WTC11 (cell line): Measurements from ENCODE around the gene TEX36. TPM values are rescaled to one million over a fixed set of nuclear protein-coding genes. Genes with fewer than 3 reads are reported as not detected.

Source experiments
- ATAC-seq: fragments of 200-7000 bp; cut with Tn5 transposase; 2 replicates; pipeline ENCODE4 v1.10.0; 2021; ENCODE audit warnings: mild to moderate bottlenecking, moderate library complexity
- Bru-seq: library from RNA; stranded (reverse); fragments of 400-500 nt; gene quantifications from one replicate; lab custom pipeline; 2021; lab: Mats Ljungman, UMichigan
- CTCF ChIA-PET: fragments of 300-600 bp; sonication (Branson Sonifier 250); formaldehyde crosslinking; loops from one replicate; lab custom pipeline; 2021; ENCODE audit warnings: antibody characterized with exemption; lab: Charles Lee
- POLR2A ChIA-PET: fragments of 350-600 bp; sonication (Branson Sonifier 250); formaldehyde crosslinking; loops from one replicate; lab custom pipeline; 2021; ENCODE audit warnings: antibody characterized with exemption; lab: Charles Lee
- DNase-seq: peaks from one replicate; pipeline ENCODE4 v3.0.0; 2021; ENCODE audit warnings: low spot score
- H3K27ac Mint-ChIP-seq: 2 replicates; pipeline ENCODE4 v1.8.0; 2021; ENCODE audit warnings: mixed read lengths
- H3K27me3 Mint-ChIP-seq: 2 replicates; pipeline ENCODE4 v1.8.0; 2021; ENCODE audit warnings: low read depth, mild to moderate bottlenecking, moderate library complexity, mixed read lengths
- H3K36me3 Mint-ChIP-seq: 2 replicates; pipeline ENCODE4 v1.8.0; 2021; ENCODE audit warnings: mixed read lengths
- H3K4me1 Mint-ChIP-seq: 2 replicates; pipeline ENCODE4 v1.8.0; 2022; ENCODE audit warnings: mixed read lengths
- H3K4me3 Mint-ChIP-seq: 2 replicates; pipeline ENCODE4 v1.8.0; 2021; ENCODE audit warnings: mild to moderate bottlenecking, moderate library complexity, mixed read lengths
- H3K9me3 Mint-ChIP-seq: 2 replicates; pipeline ENCODE4 v1.8.0; 2021; ENCODE audit warnings: mixed read lengths
- CREM ChIP-seq: sonication (generic); formaldehyde crosslinking; IDR thresholded peaks from 2 replicates; pipeline ENCODE4 v1.8.1; 2022; ENCODE audit warnings: mild to moderate bottlenecking, missing genetic modification reagents, moderate library complexity
- E2F1 ChIP-seq: sonication (generic); formaldehyde crosslinking; IDR thresholded peaks from 2 replicates; pipeline ENCODE4 v1.8.0; 2022; ENCODE audit warnings: mild to moderate bottlenecking, missing genetic modification reagents
- E2F4 ChIP-seq: sonication (generic); formaldehyde crosslinking; IDR thresholded peaks from 2 replicates; pipeline ENCODE4 v1.8.1; 2022; ENCODE audit warnings: low read depth, mild to moderate bottlenecking, moderate library complexity, missing genetic modification reagents, borderline replicate concordance
- FOXJ3 ChIP-seq: sonication (generic); formaldehyde crosslinking; IDR thresholded peaks from 2 replicates; pipeline ENCODE4 v1.9.0; 2021; ENCODE audit warnings: missing genetic modification reagents, mild to moderate bottlenecking, borderline replicate concordance
- GRHL2 ChIP-seq: fragments of 250-450 bp; sonication (Bioruptor Pico); IDR thresholded peaks from 2 replicates; pipeline ENCODE4 v1.8.0; 2022; ENCODE audit warnings: mild to moderate bottlenecking, moderate library complexity; ENCODE audit not compliant: insufficient replicate concordance, severe bottlenecking
- HMGA2 ChIP-seq: fragments of 250-450 bp; sonication (Bioruptor Pico); IDR thresholded peaks from 2 replicates; pipeline ENCODE4 v1.4.0; 2021; ENCODE audit warnings: mild to moderate bottlenecking, moderate library complexity
- HMGXB4 ChIP-seq: sonication (generic); formaldehyde crosslinking; IDR thresholded peaks from 2 replicates; pipeline ENCODE4 v1.8.1; 2023; ENCODE audit warnings: mild to moderate bottlenecking, moderate library complexity, missing genetic modification reagents
- MXD4 ChIP-seq: fragments of 250-450 bp; sonication (Bioruptor Pico); IDR thresholded peaks from 2 replicates; pipeline ENCODE4 v1.8.0; 2021; ENCODE audit warnings: mild to moderate bottlenecking, moderate library complexity, borderline replicate concordance
- RELA ChIP-seq: sonication (generic); formaldehyde crosslinking; IDR thresholded peaks from 2 replicates; pipeline ENCODE4 v1.8.1; 2022; ENCODE audit warnings: missing genetic modification reagents, mild to moderate bottlenecking, borderline replicate concordance
- TCF7 ChIP-seq: sonication (generic); formaldehyde crosslinking; IDR thresholded peaks from 2 replicates; pipeline ENCODE4 v1.8.0; 2022; ENCODE audit warnings: mild to moderate bottlenecking, low read depth, missing genetic modification reagents, moderate library complexity
- TP53 ChIP-seq: sonication (generic); formaldehyde crosslinking; IDR thresholded peaks from 2 replicates; pipeline ENCODE4 v1.8.1; 2023; ENCODE audit warnings: mild to moderate bottlenecking, missing genetic modification reagents
- ZMAT4 ChIP-seq: fragments of 250-450 bp; sonication (Bioruptor Pico); IDR thresholded peaks from 2 replicates; pipeline ENCODE4 v1.9.0; 2021; ENCODE audit warnings: mild to moderate bottlenecking
- ZNF232 ChIP-seq: sonication (generic); formaldehyde crosslinking; IDR thresholded peaks from 2 replicates; pipeline ENCODE4 v1.8.0; 2022; ENCODE audit warnings: mild to moderate bottlenecking, missing genetic modification reagents
- ZNF396 ChIP-seq: fragments of 250-450 bp; sonication (Bioruptor Pico); IDR thresholded peaks from 2 replicates; pipeline ENCODE4 v1.8.0; 2021; ENCODE audit warnings: mild to moderate bottlenecking, moderate library complexity, borderline replicate concordance
- ZNF423 ChIP-seq: fragments of 250-450 bp; sonication (Bioruptor Pico); IDR thresholded peaks from 2 replicates; pipeline ENCODE4 v2.1.2; 2022; ENCODE audit warnings: mild to moderate bottlenecking, moderate library complexity
- ZNF425 ChIP-seq: fragments of 250-450 bp; sonication (Bioruptor Pico); conservative IDR thresholded peaks from 2 replicates; pipeline ENCODE4 v1.9.0; 2021; ENCODE audit warnings: mild to moderate bottlenecking
- ZNF532 ChIP-seq: fragments of 250-450 bp; sonication (Bioruptor Pico); IDR thresholded peaks from 2 replicates; pipeline ENCODE4 v1.9.0; 2021; ENCODE audit warnings: mild to moderate bottlenecking, borderline replicate concordance
- ZSCAN18 ChIP-seq: fragments of 250-450 bp; sonication (Bioruptor Pico); IDR thresholded peaks from 2 replicates; pipeline ENCODE4 v2.1.2; 2022; ENCODE audit warnings: mild to moderate bottlenecking, moderate library complexity
- long read RNA-seq, 3 experiments: library from RNA in 1 of 3; library from capped mRNA in 1 of 3; library from polyadenylated mRNA in 1 of 3; unstranded in 2 of 3; stranded (forward) in 1 of 3; transcript quantifications; one replicate each; pipeline ENCODE4 v2.0.0, GENCODE V29; 2021
- total RNA-seq: library from RNA; stranded (reverse); gene quantifications from 3 replicates; pipeline ENCODE4 v1.2.3, GENCODE V29; 2021

TEX36 gene
- not detected in 3 replicates for total RNA-seq
- Bru-seq, nascent RNA, result not detected
- long read RNA-seq, experiment 1, result 0 reads
- long read RNA-seq, experiment 2, result 0 reads
- long read RNA-seq, experiment 3, result 0 reads

GRCh38 chr10:125683063-125683462 is at the start of gene TEX36:
Gene TEX36, minus strand, starts transcription at chr10:125683163. Its CDS starts 174 bp downstream, at chr10:125682989.
- peaks cover 3% of the 10 kb centered on the region for H3K27me3 Mint-ChIP-seq
- CTCF ChIA-PET, result no interaction called here
- peaks cover 3% of the 10 kb centered on the region; the same call in 1 of the 2 replicates for H3K9me3 Mint-ChIP-seq
- H3K4me1 Mint-ChIP-seq, result no peaks in the 10 kb centered on the region
- ATAC-seq (no peak), DNase-seq (no peak)
- POLR2A ChIA-PET, result no interaction called here
- no peaks in the 10 kb centered on the region for H3K36me3 Mint-ChIP-seq
- TF ChIP-seq FOXJ3 (no peak), ZSCAN18 (CRISPR knock-in tag) (no peak), HMGXB4 (CRISPR knock-in tag) (no peak), ZNF425 (CRISPR knock-in tag) (no peak), TCF7 (CRISPR knock-in tag) (no peak), GRHL2 (CRISPR knock-in tag) (no peak), ZMAT4 (no peak), ZNF232 (CRISPR knock-in tag) (no peak), E2F1 (CRISPR knock-in tag) (no peak), HMGA2 (CRISPR knock-in tag) (no peak)
- no peak within 1 kb of the TSS for H3K27ac Mint-ChIP-seq
- no peak within 1 kb of the TSS for H3K4me3 Mint-ChIP-seq

GRCh38 chr10:125727436-125727835 is 44.5 kb upstream of the TEX36 start:
- Mint-ChIP-seq H3K9me3 (no peaks in the 10 kb centered on the region), H3K27me3 (no peaks in the 10 kb centered on the region), H3K4me3 (no peak overlapping the region), H3K36me3 (peaks cover 81% of the 10 kb centered on the region), H3K4me1 (no peaks in the 10 kb centered on the region), H3K27ac (no peak overlapping the region)
- CTCF ChIA-PET, result no interaction called here
- DNase-seq, result no peak
- POLR2A ChIA-PET, result no interaction called here
- no peak for ATAC-seq
- TF ChIP-seq E2F4, result no peak

GRCh38 chr10:125726914-125727313 is 44.0 kb upstream of the TEX36 start:
- ChIA-PET CTCF (no interaction called here), POLR2A (no interaction called here)
- H3K4me1 Mint-ChIP-seq, result no peaks in the 10 kb centered on the region
- H3K9me3 Mint-ChIP-seq, result no peaks in the 10 kb centered on the region
- H3K4me3 Mint-ChIP-seq, result no peak overlapping the region
- ATAC-seq, result no peak
- no peaks in the 10 kb centered on the region for H3K27me3 Mint-ChIP-seq
- no peak overlapping the region for H3K27ac Mint-ChIP-seq
- no peak for DNase-seq
- peaks cover 79% of the 10 kb centered on the region for H3K36me3 Mint-ChIP-seq
- no peak for TF ChIP-seq RELA (CRISPR knock-in tag)
- no peak for TF ChIP-seq ZNF532 (CRISPR knock-in tag)
- no peak for TF ChIP-seq ZNF396
- TF ChIP-seq CREM (CRISPR knock-in tag), result no peak
- no peak for TF ChIP-seq MXD4 (CRISPR knock-in tag)
- TF ChIP-seq ZNF423, result no peak
- TF ChIP-seq TP53 (CRISPR knock-in tag), result no peak
